ENCODE measurements around the gene POM121. TPM values are rescaled to one million over a fixed set of nuclear protein-coding genes. Genes with fewer than 3 reads are reported as not detected.
A peak's percentile ranks its signal among the peaks of the same experiment; 100 is the strongest.
"Not testable (repeated sequence)": the region's sequence is repeated elsewhere in the genome, so short reads cannot be mapped to it uniquely, and the experiment has no call there.

Gene POM121
- total RNA-seq, 1 experiment from 2014 or later: 42.2 TPM

GRCh38 chr7:72942022-72942705 lies 17.3 kb downstream of the POM121 start:
- H3K27ac Mint-ChIP-seq (ENCODE audit: low read depth, unreplicated experiment); H3K9me3 Mint-ChIP-seq (ENCODE audit: unreplicated experiment); H3K27me3 Mint-ChIP-seq (ENCODE audit: insufficient read depth, unreplicated experiment); H3K4me1 Mint-ChIP-seq (ENCODE audit: insufficient read depth, unreplicated experiment); DNase-seq (ENCODE audit: unreplicated experiment); CTCF ChIA-PET; BruUV-seq (replicated peaks); POLR2A ChIA-PET; intact Hi-C loops (cut with micrococcal nuclease); H3K4me3 Mint-ChIP-seq (ENCODE audit: unreplicated experiment): not testable (repeated sequence)
- H3K36me3 Mint-ChIP-seq (ENCODE audit: insufficient read depth, unreplicated experiment): peaks cover 45% of the 10 kb centered on the region

GRCh38 chr7:72942956-72943355 lies 18.1 kb downstream of the POM121 start:
- H3K27me3 Mint-ChIP-seq (ENCODE audit: insufficient read depth, unreplicated experiment); H3K27ac Mint-ChIP-seq (ENCODE audit: low read depth, unreplicated experiment); CTCF ChIA-PET; BruUV-seq (replicated peaks); H3K9me3 Mint-ChIP-seq (ENCODE audit: unreplicated experiment); POLR2A ChIA-PET; DNase-seq (ENCODE audit: unreplicated experiment); intact Hi-C loops (cut with micrococcal nuclease); H3K4me3 Mint-ChIP-seq (ENCODE audit: unreplicated experiment); H3K4me1 Mint-ChIP-seq (ENCODE audit: insufficient read depth, unreplicated experiment): not testable (repeated sequence)
- peaks cover 39% of the 10 kb centered on the region for H3K36me3 Mint-ChIP-seq (ENCODE audit: insufficient read depth, unreplicated experiment)

- DNase-seq (ENCODE audit: unreplicated experiment); BruUV-seq (replicated peaks); H3K4me1 Mint-ChIP-seq (ENCODE audit: insufficient read depth, unreplicated experiment); H3K9me3 Mint-ChIP-seq (ENCODE audit: unreplicated experiment); H3K4me3 Mint-ChIP-seq (ENCODE audit: unreplicated experiment); H3K27ac Mint-ChIP-seq (ENCODE audit: low read depth, unreplicated experiment); H3K27me3 Mint-ChIP-seq (ENCODE audit: insufficient read depth, unreplicated experiment); intact Hi-C loops (cut with micrococcal nuclease); POLR2A ChIA-PET; CTCF ChIA-PET: not testable (repeated sequence)
- peaks cover 22% of the 10 kb centered on the region for H3K36me3 Mint-ChIP-seq (ENCODE audit: insufficient read depth, unreplicated experiment)
These were observed 20.0 kb downstream of the POM121 start for GRCh38 chr7:72944937-72945336.

- intact Hi-C loops (cut with micrococcal nuclease); H3K27me3 Mint-ChIP-seq (ENCODE audit: insufficient read depth, unreplicated experiment); H3K4me3 Mint-ChIP-seq (ENCODE audit: unreplicated experiment); BruUV-seq (replicated peaks); POLR2A ChIA-PET; CTCF ChIA-PET; H3K9me3 Mint-ChIP-seq (ENCODE audit: unreplicated experiment); H3K4me1 Mint-ChIP-seq (ENCODE audit: insufficient read depth, unreplicated experiment); DNase-seq (ENCODE audit: unreplicated experiment): not testable (repeated sequence)
- Mint-ChIP-seq H3K36me3 (ENCODE audit: insufficient read depth, unreplicated experiment) (peaks cover 22% of the 10 kb centered on the region), H3K27ac (ENCODE audit: low read depth, unreplicated experiment) (peak overlapping the region; percentile 54)
These were observed 20.7 kb downstream of the POM121 start for GRCh38 chr7:72945597-72945996.

- POLR2A ChIA-PET; intact Hi-C loops (cut with micrococcal nuclease): not testable (repeated sequence)
These were observed 21.3 kb downstream of the POM121 start for GRCh38 chr7:72946130-72946745.

GRCh38 chr7:72948714-72949113 lies 23.8 kb downstream of the POM121 start:
- H3K27ac Mint-ChIP-seq (ENCODE audit: low read depth, unreplicated experiment); H3K4me1 Mint-ChIP-seq (ENCODE audit: insufficient read depth, unreplicated experiment); POLR2A ChIA-PET; BruUV-seq (replicated peaks); H3K9me3 Mint-ChIP-seq (ENCODE audit: unreplicated experiment); H3K27me3 Mint-ChIP-seq (ENCODE audit: insufficient read depth, unreplicated experiment); DNase-seq (ENCODE audit: unreplicated experiment); H3K4me3 Mint-ChIP-seq (ENCODE audit: unreplicated experiment); CTCF ChIA-PET; intact Hi-C loops (cut with micrococcal nuclease): not testable (repeated sequence)
- peaks cover 10% of the 10 kb centered on the region for H3K36me3 Mint-ChIP-seq (ENCODE audit: insufficient read depth, unreplicated experiment)

More at GRCh38 chr7:72946130-72946745, 21.3 kb downstream of the POM121 start:
- H3K9me3 Mint-ChIP-seq (ENCODE audit: unreplicated experiment); H3K27me3 Mint-ChIP-seq (ENCODE audit: insufficient read depth, unreplicated experiment); H3K27ac Mint-ChIP-seq (ENCODE audit: low read depth, unreplicated experiment); DNase-seq (ENCODE audit: unreplicated experiment); BruUV-seq (replicated peaks); H3K4me3 Mint-ChIP-seq (ENCODE audit: unreplicated experiment); CTCF ChIA-PET; H3K4me1 Mint-ChIP-seq (ENCODE audit: insufficient read depth, unreplicated experiment): not testable (repeated sequence)
- H3K36me3 Mint-ChIP-seq (ENCODE audit: insufficient read depth, unreplicated experiment): peaks cover 19% of the 10 kb centered on the region

GRCh38 chr7:72949276-72949675 lies 24.4 kb downstream of the POM121 start:
- H3K4me1 Mint-ChIP-seq (ENCODE audit: insufficient read depth, unreplicated experiment); DNase-seq (ENCODE audit: unreplicated experiment); BruUV-seq (replicated peaks); H3K27ac Mint-ChIP-seq (ENCODE audit: low read depth, unreplicated experiment); H3K36me3 Mint-ChIP-seq (ENCODE audit: insufficient read depth, unreplicated experiment); H3K4me3 Mint-ChIP-seq (ENCODE audit: unreplicated experiment); intact Hi-C loops (cut with micrococcal nuclease); CTCF ChIA-PET; H3K27me3 Mint-ChIP-seq (ENCODE audit: insufficient read depth, unreplicated experiment); H3K9me3 Mint-ChIP-seq (ENCODE audit: unreplicated experiment); POLR2A ChIA-PET: not testable (repeated sequence)

GRCh38 chr7:72949686-72950085 lies 24.8 kb downstream of the POM121 start:
- H3K27me3 Mint-ChIP-seq (ENCODE audit: insufficient read depth, unreplicated experiment); DNase-seq (ENCODE audit: unreplicated experiment); H3K27ac Mint-ChIP-seq (ENCODE audit: low read depth, unreplicated experiment); H3K36me3 Mint-ChIP-seq (ENCODE audit: insufficient read depth, unreplicated experiment); BruUV-seq (replicated peaks); POLR2A ChIA-PET; intact Hi-C loops (cut with micrococcal nuclease); H3K4me3 Mint-ChIP-seq (ENCODE audit: unreplicated experiment); CTCF ChIA-PET; H3K9me3 Mint-ChIP-seq (ENCODE audit: unreplicated experiment); H3K4me1 Mint-ChIP-seq (ENCODE audit: insufficient read depth, unreplicated experiment): not testable (repeated sequence)

GRCh38 chr7:72950432-72950831 lies 25.5 kb downstream of the POM121 start:
- POLR2A ChIA-PET; H3K36me3 Mint-ChIP-seq (ENCODE audit: insufficient read depth, unreplicated experiment); intact Hi-C loops (cut with micrococcal nuclease): not testable (repeated sequence)

More at GRCh38 chr7:72950432-72950831, 25.5 kb downstream of the POM121 start:
- H3K27me3 Mint-ChIP-seq (ENCODE audit: insufficient read depth, unreplicated experiment); H3K27ac Mint-ChIP-seq (ENCODE audit: low read depth, unreplicated experiment); DNase-seq (ENCODE audit: unreplicated experiment); H3K4me3 Mint-ChIP-seq (ENCODE audit: unreplicated experiment); H3K9me3 Mint-ChIP-seq (ENCODE audit: unreplicated experiment); CTCF ChIA-PET; H3K4me1 Mint-ChIP-seq (ENCODE audit: insufficient read depth, unreplicated experiment); BruUV-seq (replicated peaks): not testable (repeated sequence)

Data from MCF 10A (cell line).